ENCODE data around the gene ABHD16A. TPM values are rescaled to one million over a fixed set of nuclear protein-coding genes. Genes with fewer than 3 reads are reported as not detected.

The ABHD16A gene
- polyA plus RNA-seq, 2 of the 4 experiments (the other 2 are of a cell fraction) = 16.6 to 22.3 TPM

DNA sequence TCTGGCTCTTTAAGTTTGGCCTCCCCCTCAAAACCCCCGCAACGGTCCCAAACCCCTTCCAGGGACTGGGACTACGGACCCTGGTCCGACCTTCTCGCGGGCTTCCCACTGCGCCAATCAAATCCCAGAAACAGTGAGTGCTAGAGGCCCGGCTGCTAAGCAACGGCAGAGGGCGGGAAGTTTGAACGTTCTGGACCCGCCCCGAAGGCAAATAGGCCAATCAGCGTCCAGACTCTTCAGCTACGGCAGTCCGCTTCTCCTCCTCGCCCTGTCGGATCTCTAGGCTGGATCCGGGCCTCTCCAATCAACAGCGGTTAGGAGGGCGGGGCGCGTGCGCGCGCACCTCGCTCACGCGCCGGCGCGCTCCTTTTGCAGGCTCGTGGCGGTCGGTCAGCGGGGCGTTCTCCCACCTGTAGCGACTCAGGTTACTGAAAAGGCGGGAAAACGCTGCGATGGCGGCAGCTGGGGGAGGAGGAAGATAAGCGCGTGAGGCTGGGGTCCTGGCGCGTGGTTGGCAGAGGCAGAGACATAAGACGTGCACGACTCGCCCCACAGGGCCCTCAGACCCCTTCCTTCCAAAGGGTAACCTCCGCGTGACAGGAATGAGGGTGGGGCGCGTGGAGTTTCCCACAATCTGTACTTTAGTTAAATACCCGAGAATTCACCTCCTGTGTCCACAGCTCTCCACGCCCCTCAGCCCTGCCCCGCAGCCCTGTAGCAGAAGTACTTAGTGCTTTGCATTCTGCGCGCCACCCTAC lies 36.7 kb upstream of the ABHD16A start, which contains the start of gene MSH5 (continued):
- TF ChIP-seq, protein P1, sequence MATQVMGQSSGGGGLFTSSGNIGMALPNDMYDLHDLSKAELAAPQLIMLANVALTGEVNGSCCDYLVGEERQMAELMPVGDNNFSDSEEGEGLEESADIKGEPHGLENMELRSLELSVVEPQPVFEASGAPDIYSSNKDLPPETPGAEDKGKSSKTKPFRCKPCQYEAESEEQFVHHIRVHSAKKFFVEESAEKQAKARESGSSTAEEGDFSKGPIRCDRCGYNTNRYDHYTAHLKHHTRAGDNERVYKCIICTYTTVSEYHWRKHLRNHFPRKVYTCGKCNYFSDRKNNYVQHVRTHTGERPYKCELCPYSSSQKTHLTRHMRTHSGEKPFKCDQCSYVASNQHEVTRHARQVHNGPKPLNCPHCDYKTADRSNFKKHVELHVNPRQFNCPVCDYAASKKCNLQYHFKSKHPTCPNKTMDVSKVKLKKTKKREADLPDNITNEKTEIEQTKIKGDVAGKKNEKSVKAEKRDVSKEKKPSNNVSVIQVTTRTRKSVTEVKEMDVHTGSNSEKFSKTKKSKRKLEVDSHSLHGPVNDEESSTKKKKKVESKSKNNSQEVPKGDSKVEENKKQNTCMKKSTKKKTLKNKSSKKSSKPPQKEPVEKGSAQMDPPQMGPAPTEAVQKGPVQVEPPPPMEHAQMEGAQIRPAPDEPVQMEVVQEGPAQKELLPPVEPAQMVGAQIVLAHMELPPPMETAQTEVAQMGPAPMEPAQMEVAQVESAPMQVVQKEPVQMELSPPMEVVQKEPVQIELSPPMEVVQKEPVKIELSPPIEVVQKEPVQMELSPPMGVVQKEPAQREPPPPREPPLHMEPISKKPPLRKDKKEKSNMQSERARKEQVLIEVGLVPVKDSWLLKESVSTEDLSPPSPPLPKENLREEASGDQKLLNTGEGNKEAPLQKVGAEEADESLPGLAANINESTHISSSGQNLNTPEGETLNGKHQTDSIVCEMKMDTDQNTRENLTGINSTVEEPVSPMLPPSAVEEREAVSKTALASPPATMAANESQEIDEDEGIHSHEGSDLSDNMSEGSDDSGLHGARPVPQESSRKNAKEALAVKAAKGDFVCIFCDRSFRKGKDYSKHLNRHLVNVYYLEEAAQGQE (IDR thresholded peaks at IDR 0.05) = peak; percentile 74
- TF ChIP-seq TFCP2L1 (CRISPR knock-in tag; IDR thresholded peaks at IDR 0.05) (no peak), HOXB13 (CRISPR knock-in tag; IDR thresholded peaks at IDR 0.05; ENCODE audit: low read depth) (no peak), POLR2A (IDR thresholded peaks at IDR 0.05; ENCODE audit: low read length) (peak; percentile 52), TP53 (CRISPR knock-in tag; IDR thresholded peaks at IDR 0.05) (0 out of 2 replicates have a peak, but pooled peaks have one; percentile 32)
- TF ChIP-seq, protein P2, sequence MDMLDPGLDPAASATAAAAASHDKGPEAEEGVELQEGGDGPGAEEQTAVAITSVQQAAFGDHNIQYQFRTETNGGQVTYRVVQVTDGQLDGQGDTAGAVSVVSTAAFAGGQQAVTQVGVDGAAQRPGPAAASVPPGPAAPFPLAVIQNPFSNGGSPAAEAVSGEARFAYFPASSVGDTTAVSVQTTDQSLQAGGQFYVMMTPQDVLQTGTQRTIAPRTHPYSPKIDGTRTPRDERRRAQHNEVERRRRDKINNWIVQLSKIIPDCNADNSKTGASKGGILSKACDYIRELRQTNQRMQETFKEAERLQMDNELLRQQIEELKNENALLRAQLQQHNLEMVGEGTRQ (IDR thresholded peaks at IDR 0.05) = peak; percentile 9; the same call in 1 of the 2 replicates

DNA sequence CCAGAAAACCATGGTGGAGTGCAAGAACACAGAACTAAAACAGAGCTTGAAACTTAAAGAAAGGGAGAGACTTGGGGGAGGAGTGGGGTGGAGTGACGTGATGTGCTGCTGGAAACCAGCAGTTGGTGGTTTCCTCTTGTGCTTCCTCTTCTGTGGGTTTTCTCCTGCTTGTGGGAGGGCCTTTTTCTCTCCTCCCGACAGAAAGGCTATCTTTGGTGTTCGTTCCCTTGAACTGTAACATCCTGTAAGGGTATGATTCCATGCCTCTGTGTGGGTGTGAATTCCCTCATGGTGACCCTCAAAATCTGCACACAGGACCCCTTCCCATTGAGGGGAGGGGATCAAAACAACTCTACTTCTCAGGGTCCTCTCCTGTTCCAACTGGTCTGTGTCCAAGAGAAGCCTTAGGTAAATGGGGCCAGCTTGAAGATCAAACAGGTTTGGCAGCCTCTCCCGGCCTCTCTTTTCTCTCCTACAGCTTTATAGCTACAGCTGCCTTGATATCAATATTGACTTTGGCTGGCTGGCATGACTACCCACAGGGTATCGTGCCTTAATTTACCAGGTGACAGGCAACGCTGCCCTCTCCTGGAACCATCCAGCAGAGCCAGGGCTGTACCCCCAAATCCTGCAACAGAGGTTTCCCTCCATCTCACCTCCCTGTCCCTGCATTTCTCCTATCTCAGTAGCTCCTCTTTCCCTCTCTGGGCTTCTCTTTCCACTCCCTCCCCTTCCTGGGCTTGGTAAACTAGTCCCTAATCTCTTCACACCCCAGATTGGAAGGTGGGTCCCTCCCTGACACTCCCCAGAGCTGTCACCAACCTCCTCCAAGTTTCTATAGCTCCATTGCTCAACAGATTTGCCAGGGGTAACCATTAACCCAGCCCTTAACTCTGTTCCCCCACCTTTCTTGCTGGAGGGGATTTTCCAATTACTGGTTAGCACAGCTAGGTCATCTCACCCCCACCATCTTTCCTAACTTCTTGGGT lies 35.2 kb upstream of the ABHD16A start:
- ChIA-PET POLR2A (interaction anchor here (0.5 to 1.3 kb wide), 4 partner anchors 54 to 97 kb away, joined by 3 to 5 read pairs (median 4); partner anchors contain the start of genes BAG6, HSPA1A and HSPA1L), CTCF (interaction anchor here (0.6 to 4.5 kb wide), 16 partner anchors 9 to 126 kb away, joined by 3 to 30 read pairs (median 4); partner anchors contain the start of genes DDAH2, MPIG6B and VARS1)
- ATAC-seq (peak in 1 of 2 experiments; percentile 5; a peak in 2 of 6 replicates), DNase-seq (ENCODE audit: low read depth in 1 of 2, low spot score in 1 of 2) (peak; percentile 59 to 81), FAIRE-seq (no peak)
- Histone ChIP-seq H3K4me3 (peak overlapping the region; percentile 44; the same call in 1 of the 3 replicates), H3K27ac (peak overlapping the region; percentile 94 to 99), H3K4me1 (peaks cover 51% of the 10 kb centered on the region), H3K9me3 (no peaks in the 10 kb centered on the region), H3K4me2 (peak overlapping the region; percentile 99)
- WGBS (ENCODE audit: missing lambda C conversion rate) = under 1% methylated on average over 6 of the region's 6 CpGs
- TF ChIP-seq CEBPB (IDR thresholded peaks at IDR 0.05) (peak; percentile 42 to 87; a peak in 3 of 4 replicates), EHF (CRISPR knock-in tag; IDR thresholded peaks at IDR 0.05) (peak; percentile 26; the same call in 1 of the 2 replicates), POLR2AphosphoS2 (conservative IDR thresholded peaks at IDR 0.05; ENCODE audit: low read length) (no peak), MAZ (IDR thresholded peaks at IDR 0.05; ENCODE audit: borderline replicate concordance, low read depth, low read length) (no peak), GATA3 (IDR thresholded peaks at IDR 0.05; ENCODE audit: borderline replicate concordance) (0 out of 2 replicates have a peak, but pooled peaks have one; percentile 31)

DNA sequence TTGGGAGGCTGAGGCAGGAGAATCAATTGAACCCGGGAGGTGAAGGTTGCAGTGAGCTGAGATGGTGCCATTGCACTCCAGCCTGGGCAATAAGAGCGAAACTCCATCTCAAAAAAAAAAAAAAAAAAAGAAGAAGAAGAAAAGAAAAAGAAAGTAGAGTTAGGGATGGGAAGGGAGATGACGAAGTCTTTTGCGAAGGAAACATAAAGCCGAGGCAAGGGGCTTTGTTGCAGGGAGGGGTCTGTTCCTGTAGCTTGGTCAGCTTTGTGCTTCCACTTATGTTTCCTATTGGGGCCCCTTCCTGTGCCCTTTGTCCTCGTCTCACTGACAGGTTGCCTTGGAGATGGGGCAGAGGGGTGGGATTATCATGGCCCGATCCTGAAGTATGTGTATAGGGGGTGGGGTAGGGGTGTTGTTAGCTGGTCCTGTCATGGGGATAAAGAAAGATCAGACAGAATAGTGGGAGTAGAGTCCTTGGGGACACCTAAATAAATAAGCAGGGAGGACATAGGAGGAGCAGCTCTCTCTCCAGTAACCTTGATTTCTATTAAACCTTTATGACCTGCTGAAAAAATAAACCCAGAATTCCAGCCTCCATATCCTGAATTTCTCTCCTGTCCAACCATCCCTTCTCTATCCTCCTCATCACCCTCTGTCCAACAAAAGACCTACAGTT lies 34.3 kb upstream of the ABHD16A start:
- ChIA-PET POLR2A (interaction anchor here (0.6 to 1.1 kb wide), 3 partner anchors 78 to 85 kb away, joined by 3 to 5 read pairs (median 4); partner anchors contain the start of genes BAG6, HSPA1A and HSPA1L), CTCF (interaction anchor here (0.6 to 4.5 kb wide), 11 partner anchors 8 to 127 kb away, joined by 3 to 30 read pairs (median 5); partner anchors contain the start of genes DDAH2 and MPIG6B)
- Histone ChIP-seq H3K27ac (peak overlapping the region; percentile 94 to 99), H3K4me2 (peak overlapping the region; percentile 99), H3K4me3 (no peak overlapping the region), H3K4me1 (peaks cover 51% of the 10 kb centered on the region), H3K9me3 (no peaks in the 10 kb centered on the region)
- ATAC-seq = no peak
- no peak for FAIRE-seq
- 58% methylated on average over 7 of the region's 7 CpGs for WGBS (ENCODE audit: missing lambda C conversion rate)
- DNase-seq (ENCODE audit: low read depth in 1 of 2, low spot score in 1 of 2) = peak in 1 of 2 experiments; percentile 43
- no peak for TF ChIP-seq SMC3 (IDR thresholded peaks at IDR 0.05)
- TF ChIP-seq RARB (CRISPR knock-in tag; IDR thresholded peaks at IDR 0.05) = no peak
- TF ChIP-seq, protein P3, sequence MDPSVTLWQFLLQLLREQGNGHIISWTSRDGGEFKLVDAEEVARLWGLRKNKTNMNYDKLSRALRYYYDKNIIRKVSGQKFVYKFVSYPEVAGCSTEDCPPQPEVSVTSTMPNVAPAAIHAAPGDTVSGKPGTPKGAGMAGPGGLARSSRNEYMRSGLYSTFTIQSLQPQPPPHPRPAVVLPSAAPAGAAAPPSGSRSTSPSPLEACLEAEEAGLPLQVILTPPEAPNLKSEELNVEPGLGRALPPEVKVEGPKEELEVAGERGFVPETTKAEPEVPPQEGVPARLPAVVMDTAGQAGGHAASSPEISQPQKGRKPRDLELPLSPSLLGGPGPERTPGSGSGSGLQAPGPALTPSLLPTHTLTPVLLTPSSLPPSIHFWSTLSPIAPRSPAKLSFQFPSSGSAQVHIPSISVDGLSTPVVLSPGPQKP (IDR thresholded peaks at IDR 0.05; ENCODE audit: low read depth, low read length) = no peak
- no peak for TF ChIP-seq POLR2A (IDR thresholded peaks at IDR 0.05; ENCODE audit: low read length)
- no peak for TF ChIP-seq NFE2L2 (conservative IDR thresholded peaks at IDR 0.05; ENCODE audit: low read length)
- TF ChIP-seq ZNF302 (CRISPR knock-in tag; IDR thresholded peaks at IDR 0.05) = no peak
- TF ChIP-seq RNF2 (IDR thresholded peaks at IDR 0.05; ENCODE audit: borderline replicate concordance, low read depth) = no peak
- TF ChIP-seq HOXA7 (CRISPR knock-in tag; IDR thresholded peaks at IDR 0.05) = no peak
- no peak for TF ChIP-seq EHMT2 (IDR thresholded peaks at IDR 0.05; ENCODE audit: low read depth)
- TF ChIP-seq PHF8 (IDR thresholded peaks at IDR 0.05; ENCODE audit: borderline replicate concordance, low read depth) = no peak
- no peak for TF ChIP-seq HEYL (CRISPR knock-in tag; IDR thresholded peaks at IDR 0.05)
- no peak for TF ChIP-seq KDM5A (IDR thresholded peaks at IDR 0.05)
- no peak for TF ChIP-seq SREBF2 (IDR thresholded peaks at IDR 0.05)
- TF ChIP-seq, protein P2 (IDR thresholded peaks at IDR 0.05) = no peak
- TF ChIP-seq RFX5 (IDR thresholded peaks at IDR 0.05) = no peak
- TF ChIP-seq CEBPB (IDR thresholded peaks at IDR 0.05) = no peak

Measured in A549 (cell line).